ENCODE measurements around the gene DDX56. TPM values are rescaled to one million over a fixed set of nuclear protein-coding genes. Genes with fewer than 3 reads are reported as not detected.

Gene DDX56
- total RNA-seq, 1 experiment from 2014 or later, result 147 TPM

DNA sequence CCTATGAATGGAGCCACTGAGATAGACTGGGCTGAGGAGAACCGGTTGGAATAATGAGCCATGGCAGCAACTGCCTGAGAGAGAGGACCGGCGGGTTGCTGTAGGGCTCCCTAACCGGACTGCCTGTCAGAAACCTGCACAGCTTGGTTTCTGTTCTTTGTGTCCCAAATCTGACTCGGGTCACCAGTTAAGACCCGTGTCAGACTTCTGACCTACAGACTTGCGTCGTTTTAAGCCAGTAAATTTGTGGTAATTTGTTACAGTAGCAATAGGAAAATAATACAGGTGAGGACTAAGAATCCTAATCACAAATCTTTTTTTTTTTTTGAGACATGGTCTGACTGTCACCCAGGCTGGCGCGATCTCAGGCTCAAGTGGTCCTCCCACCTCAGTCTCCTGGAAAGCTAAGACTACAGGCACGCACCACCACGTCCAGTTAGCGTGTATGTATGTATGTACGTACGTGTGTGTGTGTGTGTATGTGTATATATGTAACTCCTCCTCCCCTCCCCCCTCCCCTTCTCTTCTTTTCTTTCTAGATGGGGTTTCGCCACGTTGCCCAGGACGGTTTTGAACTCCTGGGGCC, 672 bp upstream of the DDX56 start:
- DNase-seq (ENCODE audit: low read depth, low spot score), result no peak
- ChIA-PET CTCF (no interaction called here), POLR2A (interaction anchor here (0.6 to 1.0 kb wide), 5 partner anchors 8 to 420 kb away, joined by 3 to 7 read pairs (median 3); partner anchors contain the start of gene TMED4)
- TSS peak; percentile 90 for BruUV-seq (replicated peaks)
- Histone ChIP-seq H3K27ac (ENCODE audit: low read length) (peak overlapping the region; percentile 96), H3K36me3 (ENCODE audit: control insufficient read depth, insufficient read depth, low read length) (peaks cover 35% of the 10 kb centered on the region), H3K27me3 (ENCODE audit: control insufficient read depth, insufficient read depth, low read length) (no peaks in the 10 kb centered on the region), H3K9me3 (ENCODE audit: control insufficient read depth, insufficient read depth, low read depth, low read length) (no peaks in the 10 kb centered on the region), H3K4me1 (ENCODE audit: control insufficient read depth, insufficient read depth, low read length) (peaks cover 17% of the 10 kb centered on the region), H3K4me3 (ENCODE audit: low read depth in 2 of 2, low read length in 2 of 2) (peak overlapping the region; percentile 91 to 94)
- in situ Hi-C loops (cut with HindIII; ENCODE audit: low pct_unique_long_range_greater_than_20kb, low sequenced_read_pairs), result no loop called here
- TF ChIP-seq SIN3A (IDR thresholded peaks at IDR 0.05; ENCODE audit: borderline replicate concordance, insufficient read depth, low read depth, low read length) (no peak), CTCF (IDR thresholded peaks at IDR 0.05) (no peak), REST (IDR thresholded peaks at IDR 0.05; ENCODE audit: insufficient read depth in 1 of 2, low read depth in 2 of 2, low read length in 1 of 2) (no peak), POLR2AphosphoS5 (IDR thresholded peaks at IDR 0.05; ENCODE audit: low read depth, low read length) (no peak), TCF7L2 (IDR thresholded peaks at IDR 0.05; ENCODE audit: low read depth, low read length) (no peak)
- ATAC-seq, result no peak
- intact Hi-C loops (cut with micrococcal nuclease; ENCODE audit: unreplicated experiment), result no loop called here

DNA sequence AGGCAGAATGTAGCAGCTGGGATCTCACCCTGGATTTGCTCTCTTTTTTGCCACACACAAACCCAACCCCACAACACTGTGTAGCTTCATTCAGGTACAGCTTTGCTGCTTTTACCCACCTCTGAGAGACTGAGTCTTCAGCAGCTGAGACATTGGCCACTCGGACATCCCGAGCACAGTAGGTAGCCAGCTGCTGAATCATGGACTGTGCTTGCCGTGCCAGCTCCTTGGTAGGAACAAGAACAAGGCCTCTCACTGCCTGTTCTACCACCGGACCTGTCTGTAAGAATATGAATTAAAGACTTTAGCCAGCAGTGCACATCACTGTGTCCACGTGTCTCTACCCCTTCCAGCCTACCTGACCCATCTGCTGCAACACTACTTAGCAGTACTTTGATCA, 937 bp downstream of the DDX56 start:
- intact Hi-C loops (cut with micrococcal nuclease; ENCODE audit: unreplicated experiment), result no loop called here
- in situ Hi-C loops (cut with HindIII; ENCODE audit: low pct_unique_long_range_greater_than_20kb, low sequenced_read_pairs), result no loop called here
- no peak for ATAC-seq
- Histone ChIP-seq H3K9me3 (ENCODE audit: control insufficient read depth, insufficient read depth, low read depth, low read length) (no peaks in the 10 kb centered on the region), H3K4me3 (ENCODE audit: low read depth in 2 of 2, low read length in 2 of 2) (peak overlapping the region; percentile 91 to 94), H3K4me1 (ENCODE audit: control insufficient read depth, insufficient read depth, low read length) (peaks cover 17% of the 10 kb centered on the region), H3K27me3 (ENCODE audit: control insufficient read depth, insufficient read depth, low read length) (no peaks in the 10 kb centered on the region), H3K36me3 (ENCODE audit: control insufficient read depth, insufficient read depth, low read length) (peaks cover 33% of the 10 kb centered on the region), H3K27ac (ENCODE audit: low read length) (peak overlapping the region; percentile 96)
- POLR2A ChIA-PET, result interaction anchor here (0.5 to 0.6 kb wide), 3 partner anchors 204 to 427 kb away, joined by 3 to 10 read pairs (median 5); no protein-coding TSS in a partner anchor
- no peak for DNase-seq (ENCODE audit: low read depth, low spot score)
- no peak for TF ChIP-seq POLR2AphosphoS5 (IDR thresholded peaks at IDR 0.05; ENCODE audit: low read depth, low read length)
- no TSS peak for BruUV-seq (replicated peaks)
- CTCF ChIA-PET, result no interaction called here

DNA sequence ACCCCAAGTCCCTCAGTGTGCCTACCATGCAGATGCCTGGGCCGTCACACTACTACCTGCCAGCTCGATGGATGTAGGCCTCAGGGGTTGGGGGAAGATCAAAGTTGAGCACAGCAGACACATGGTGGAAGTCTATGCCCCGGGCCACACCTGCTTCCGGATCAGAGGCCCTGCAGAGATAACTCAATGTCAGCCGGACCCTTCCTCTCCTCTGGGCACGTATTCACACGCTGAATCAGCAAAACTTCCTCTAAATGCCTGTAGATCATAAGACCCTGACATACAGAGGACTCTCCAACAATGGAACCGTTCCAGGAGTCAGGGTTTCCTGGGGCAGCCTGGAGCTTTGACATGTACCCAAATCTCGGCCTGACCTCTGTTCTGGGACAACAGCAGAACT, 3.7 kb downstream of the DDX56 start:
- intact Hi-C loops (cut with micrococcal nuclease; ENCODE audit: unreplicated experiment), result loop anchor here (10.0 kb wide), 1 partner anchor 325 kb away; no protein-coding TSS in a partner anchor

More for the DNA sequence above, 3.7 kb downstream of the DDX56 start:
- DNase-seq (ENCODE audit: low read depth, low spot score) (no peak), ATAC-seq (no peak)
- Histone ChIP-seq H3K27me3 (ENCODE audit: control insufficient read depth, insufficient read depth, low read length) (no peaks in the 10 kb centered on the region), H3K36me3 (ENCODE audit: control insufficient read depth, insufficient read depth, low read length) (peaks cover 34% of the 10 kb centered on the region), H3K4me1 (ENCODE audit: control insufficient read depth, insufficient read depth, low read length) (peaks cover 14% of the 10 kb centered on the region), H3K4me3 (ENCODE audit: low read depth in 2 of 2, low read length in 2 of 2) (no peak overlapping the region), H3K27ac (ENCODE audit: low read length) (no peak overlapping the region), H3K9me3 (ENCODE audit: control insufficient read depth, insufficient read depth, low read depth, low read length) (no peaks in the 10 kb centered on the region)
- CTCF ChIA-PET, result no interaction called here
- TF ChIP-seq REST (IDR thresholded peaks at IDR 0.05; ENCODE audit: insufficient read depth in 1 of 2, low read depth in 2 of 2, low read length in 1 of 2) (no peak), TCF7L2 (IDR thresholded peaks at IDR 0.05; ENCODE audit: low read depth, low read length) (no peak), POLR2AphosphoS5 (IDR thresholded peaks at IDR 0.05; ENCODE audit: low read depth, low read length) (no peak), CTCF (IDR thresholded peaks at IDR 0.05) (no peak), SIN3A (IDR thresholded peaks at IDR 0.05; ENCODE audit: borderline replicate concordance, insufficient read depth, low read depth, low read length) (no peak)
- BruUV-seq (replicated peaks), result no TSS peak
- POLR2A ChIA-PET, result interaction anchor here (0.5 kb wide), 1 partner anchor 178 kb away, joined by 5 read pairs; no protein-coding TSS in a partner anchor
- in situ Hi-C loops (cut with HindIII; ENCODE audit: low pct_unique_long_range_greater_than_20kb, low sequenced_read_pairs), result no loop called here
